Measurements from ENCODE around the gene TBC1D17. TPM values are rescaled to one million over a fixed set of nuclear protein-coding genes. Genes with fewer than 3 reads are reported as not detected.
A peak's percentile ranks its signal among the peaks of the same experiment; 100 is the strongest.

The TBC1D17 gene
- total RNA-seq, 3 donors from 2014 or later, result 33.7 to 55.7 (median 45.1) TPM

GRCh38 chr19:49848938-49849337 is 28.6 kb upstream of the TBC1D17 start:
- DNase-seq (no peak), ATAC-seq (no peak)
- intact Hi-C loops (cut with DNase I, micrococcal nuclease), result no loop called here
- no peaks in the 10 kb centered on the region for H3K36me3 ChIP-seq (ENCODE audit: low read depth)
- peaks cover 14% of the 10 kb centered on the region for H3K4me1 ChIP-seq (ENCODE audit: low read depth)
- TF ChIP-seq CTCF (IDR thresholded peaks at IDR 0.05), result no peak
- no peaks in the 10 kb centered on the region for H3K9me3 ChIP-seq
- H3K4me3 ChIP-seq, result no peak overlapping the region

- H3K4me1 ChIP-seq (ENCODE audit: low read depth), result peaks cover 14% of the 10 kb centered on the region
- H3K9me3 ChIP-seq, result no peaks in the 10 kb centered on the region
- no peak for DNase-seq
- intact Hi-C loops (cut with DNase I, micrococcal nuclease), result no loop called here
- ATAC-seq, result no peak
- TF ChIP-seq CTCF (IDR thresholded peaks at IDR 0.05), result no peak
- no peaks in the 10 kb centered on the region for H3K36me3 ChIP-seq (ENCODE audit: low read depth)
- H3K4me3 ChIP-seq, result no peak overlapping the region
Measured at GRCh38 chr19:49849433-49850220, 27.9 kb upstream of the TBC1D17 start.

- no peak for TF ChIP-seq CTCF (IDR thresholded peaks at IDR 0.05)
- DNase-seq (peak in 1 of 3 donors; percentile 40), ATAC-seq (no peak)
- Histone ChIP-seq H3K36me3 (ENCODE audit: low read depth) (no peaks in the 10 kb centered on the region), H3K9me3 (no peaks in the 10 kb centered on the region), H3K4me3 (no peak overlapping the region), H3K4me1 (ENCODE audit: low read depth) (peaks cover 14% of the 10 kb centered on the region)
- intact Hi-C loops (cut with DNase I, micrococcal nuclease), result no loop called here
Measured at GRCh38 chr19:49850221-49850486, 27.3 kb upstream of the TBC1D17 start.

- peak; percentile 96 for ATAC-seq
- H3K36me3 ChIP-seq (ENCODE audit: low read depth), result no peaks in the 10 kb centered on the region
- intact Hi-C loops (cut with DNase I, micrococcal nuclease), result no loop called here
Measured at GRCh38 chr19:49850487-49851342, 26.8 kb upstream of the TBC1D17 start, which contains the start of gene PTOV1. Gene PTOV1, plus strand, starts transcription at chr19:49851159.

More at GRCh38 chr19:49850487-49851342, 26.8 kb upstream of the TBC1D17 start, which contains the start of gene PTOV1:
- peak; percentile 94 to 95 (median 94) for DNase-seq
- no peak for TF ChIP-seq CTCF (IDR thresholded peaks at IDR 0.05)
- peak within 1 kb of the TSS; percentile 84 for H3K4me3 ChIP-seq
- H3K9me3 ChIP-seq, result no peaks in the 10 kb centered on the region
- peaks cover 14% of the 10 kb centered on the region for H3K4me1 ChIP-seq (ENCODE audit: low read depth)

All from mucosa of descending colon (tissue), 3 donors.